ENCODE results near the gene KAT7. TPM values are rescaled to one million over a fixed set of nuclear protein-coding genes. Genes with fewer than 3 reads are reported as not detected.

Gene KAT7
- total and polyA plus RNA-seq, 5 donors from 2014 or later, result 37.0 to 207 (median 49.0) TPM

GRCh38 chr17:49762151-49762941 is 26.1 kb upstream of the KAT7 start:
- Histone ChIP-seq H3K36me3 (ENCODE audit: control insufficient read depth, insufficient read depth, low read length) (peaks cover 23% of the 10 kb centered on the region), H3K4me3 (ENCODE audit: low read depth, low read length) (peak overlapping the region; percentile 99), H3K9me3 (ENCODE audit: control insufficient read depth in 2 of 2, low read length in 2 of 2) (no peaks in the 10 kb centered on the region), H3K27me3 (ENCODE audit: control insufficient read depth, insufficient read depth, low read length) (no peaks in the 10 kb centered on the region), H3K4me1 (ENCODE audit: control insufficient read depth, insufficient read depth, low read length, poor library complexity, severe bottlenecking) (peaks cover 60% of the 10 kb centered on the region), H3K27ac (ENCODE audit: insufficient read depth, low read length, poor library complexity, severe bottlenecking) (peak overlapping the region; percentile 77)
- ATAC-seq (ENCODE audit: low read depth in 2 of 2) (no peak), DNase-seq (peak in 1 of 3 donors; percentile 35)
- Mint-ChIP-seq H3K27me3 (no peaks in the 10 kb centered on the region), H3K9me3 (peaks cover 0 to 2% (median 0%) of the 10 kb centered on the region in 7 donors), H3K4me1 (peaks cover 34 to 61% (median 46%) of the 10 kb centered on the region in 4 donors), H3K27ac (peak overlapping the region; percentile 82 to 87 (median 87)), H3K4me3 (peak overlapping the region; percentile 44 to 97 (median 96)), H3K36me3 (peaks cover 17% of the 10 kb centered on the region)

- H3K27ac ChIP-seq (ENCODE audit: insufficient read depth, low read length, poor library complexity, severe bottlenecking), result peak within 1 kb of the TSS; percentile 77
Measured at GRCh38 chr17:49763735-49764558, 24.5 kb upstream of the KAT7 start, which contains the start of gene FAM117A. Gene FAM117A, minus strand, starts transcription at chr17:49764131. Its CDS starts 44 bp downstream, at chr17:49764087.

GRCh38 chr17:49764559-49765180 is 23.8 kb upstream of the KAT7 start:
- Histone ChIP-seq H3K9me3 (ENCODE audit: control insufficient read depth in 2 of 2, low read length in 2 of 2) (no peaks in the 10 kb centered on the region), H3K27me3 (ENCODE audit: control insufficient read depth, insufficient read depth, low read length) (no peaks in the 10 kb centered on the region), H3K4me1 (ENCODE audit: control insufficient read depth, insufficient read depth, low read length, poor library complexity, severe bottlenecking) (peaks cover 42% of the 10 kb centered on the region), H3K4me3 (ENCODE audit: low read depth, low read length) (peak overlapping the region; percentile 80), H3K36me3 (ENCODE audit: control insufficient read depth, insufficient read depth, low read length) (peaks cover 9% of the 10 kb centered on the region), H3K27ac (ENCODE audit: insufficient read depth, low read length, poor library complexity, severe bottlenecking) (peak overlapping the region; percentile 77)
- no peak for ATAC-seq (ENCODE audit: low read depth in 2 of 2)
- H3K27ac Mint-ChIP-seq, result peak overlapping the region; percentile 2 to 92 (median 82)
- peaks cover 0 to 2% (median 0%) of the 10 kb centered on the region in 7 donors for H3K9me3 Mint-ChIP-seq
- H3K4me1 Mint-ChIP-seq, result peaks cover 23 to 40% (median 30%) of the 10 kb centered on the region in 4 donors
- DNase-seq, result no peak
- peak overlapping the region; percentile 44 to 95 (median 90) for H3K4me3 Mint-ChIP-seq
- H3K27me3 Mint-ChIP-seq, result no peaks in the 10 kb centered on the region
- peaks cover 3% of the 10 kb centered on the region for H3K36me3 Mint-ChIP-seq

More at GRCh38 chr17:49763735-49764558, 24.5 kb upstream of the KAT7 start, which contains the start of gene FAM117A:
- Histone ChIP-seq H3K4me3 (ENCODE audit: low read depth, low read length) (peak within 1 kb of the TSS; percentile 99), H3K9me3 (ENCODE audit: control insufficient read depth in 2 of 2, low read length in 2 of 2) (no peaks in the 10 kb centered on the region), H3K27me3 (ENCODE audit: control insufficient read depth, insufficient read depth, low read length) (no peaks in the 10 kb centered on the region), H3K36me3 (ENCODE audit: control insufficient read depth, insufficient read depth, low read length) (peaks cover 16% of the 10 kb centered on the region), H3K4me1 (ENCODE audit: control insufficient read depth, insufficient read depth, low read length, poor library complexity, severe bottlenecking) (peaks cover 49% of the 10 kb centered on the region)
- H3K4me1 Mint-ChIP-seq, result peaks cover 30 to 47% (median 37%) of the 10 kb centered on the region in 4 donors
- peak; percentile 90 to 92 for ATAC-seq (ENCODE audit: low read depth in 2 of 2)
- peak; percentile 95 to 99 (median 96) for DNase-seq
- no peaks in the 10 kb centered on the region for H3K27me3 Mint-ChIP-seq
- peaks cover 9% of the 10 kb centered on the region for H3K36me3 Mint-ChIP-seq
- H3K4me3 Mint-ChIP-seq, result peak within 1 kb of the TSS; percentile 44 to 97 (median 96)
- peaks cover 0 to 2% (median 0%) of the 10 kb centered on the region in 7 donors for H3K9me3 Mint-ChIP-seq
- peak within 1 kb of the TSS; percentile 82 to 99 (median 92) for H3K27ac Mint-ChIP-seq

DNA sequence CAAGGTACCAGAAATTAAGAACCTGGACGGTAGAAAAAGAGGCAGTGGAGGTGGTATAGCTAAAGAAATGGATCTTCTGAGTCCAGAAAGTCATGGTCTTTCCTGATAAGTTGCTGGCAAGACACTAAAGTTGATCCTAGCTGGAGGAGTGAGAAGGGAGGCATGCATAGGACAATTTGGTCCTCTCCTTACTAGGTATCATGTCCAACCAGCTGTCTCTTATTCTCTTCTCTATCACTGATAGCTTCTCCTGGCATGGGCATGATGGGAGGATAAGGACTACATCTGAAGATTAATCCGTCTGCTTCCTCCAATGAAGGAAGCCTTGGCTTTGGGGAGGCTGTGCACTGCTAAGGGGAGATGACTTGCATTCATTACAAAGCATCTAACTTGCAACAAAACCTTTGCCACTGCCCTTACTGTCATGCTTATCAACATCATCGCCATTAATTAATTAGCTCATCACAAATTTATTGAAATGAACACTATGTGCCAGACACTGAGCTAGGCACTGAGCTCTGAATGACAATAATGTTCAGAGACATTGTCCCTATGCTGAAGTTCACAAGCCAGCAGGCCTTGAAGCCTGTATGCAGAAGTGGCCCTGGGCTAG is 21.5 kb upstream of the KAT7 start:
- Mint-ChIP-seq H3K9me3 (peaks cover 0 to 2% (median 0%) of the 10 kb centered on the region in 7 donors), H3K27me3 (no peaks in the 10 kb centered on the region), H3K27ac (peak overlapping the region in 1 of 3 donors; percentile 74), H3K4me1 (peaks cover 4 to 16% (median 8%) of the 10 kb centered on the region in 4 donors), H3K36me3 (no peaks in the 10 kb centered on the region), H3K4me3 (peak overlapping the region in 1 of 4 donors; percentile 45)
- no peaks in the 10 kb centered on the region for H3K27me3 ChIP-seq (ENCODE audit: control insufficient read depth, insufficient read depth, low read length)
- H3K36me3 ChIP-seq (ENCODE audit: control insufficient read depth, insufficient read depth, low read length), result no peaks in the 10 kb centered on the region
- no peak overlapping the region for H3K27ac ChIP-seq (ENCODE audit: insufficient read depth, low read length, poor library complexity, severe bottlenecking)
- peaks cover 19% of the 10 kb centered on the region for H3K4me1 ChIP-seq (ENCODE audit: control insufficient read depth, insufficient read depth, low read length, poor library complexity, severe bottlenecking)
- no peak for ATAC-seq (ENCODE audit: low read depth in 2 of 2)
- H3K4me3 ChIP-seq (ENCODE audit: low read depth, low read length), result no peak overlapping the region
- DNase-seq, result no peak
- no peaks in the 10 kb centered on the region for H3K9me3 ChIP-seq (ENCODE audit: control insufficient read depth in 2 of 2, low read length in 2 of 2)

DNA sequence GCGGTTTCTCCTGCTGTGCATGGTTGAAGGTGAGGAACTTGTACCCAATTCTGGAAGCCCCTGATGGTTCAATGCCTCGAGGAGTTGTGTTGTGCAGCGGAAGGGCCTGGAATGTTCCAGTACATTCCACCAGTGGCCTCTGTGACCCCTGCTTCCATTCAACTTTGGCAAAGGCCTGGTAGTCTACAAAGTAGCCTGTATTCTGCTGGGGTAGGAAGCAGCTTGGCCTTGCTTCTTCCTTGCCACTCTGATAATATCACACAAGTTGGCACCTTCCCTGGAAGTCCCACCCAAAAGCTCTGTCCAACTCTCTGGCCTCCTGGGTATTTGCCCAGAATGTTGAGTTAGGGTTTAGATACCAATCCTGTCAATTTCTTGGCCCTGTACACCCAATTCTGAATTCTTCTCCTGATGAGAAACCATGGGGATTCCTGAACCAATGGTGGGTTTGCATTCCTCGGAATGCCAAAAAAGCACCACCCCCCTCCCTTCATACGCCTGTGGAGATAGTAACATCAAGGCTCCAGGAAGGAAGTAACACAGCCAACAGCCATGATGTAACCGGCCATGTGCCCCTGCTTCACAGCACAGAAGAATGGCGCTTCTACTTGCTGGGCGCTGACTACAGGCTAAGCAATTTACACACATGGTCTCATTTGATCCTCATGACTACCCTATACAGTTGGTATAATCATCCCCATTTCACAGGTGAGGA is 12.8 kb upstream of the KAT7 start:
- Histone ChIP-seq H3K4me3 (ENCODE audit: low read depth, low read length) (no peak overlapping the region), H3K27me3 (ENCODE audit: control insufficient read depth, insufficient read depth, low read length) (no peaks in the 10 kb centered on the region), H3K36me3 (ENCODE audit: control insufficient read depth, insufficient read depth, low read length) (no peaks in the 10 kb centered on the region), H3K27ac (ENCODE audit: insufficient read depth, low read length, poor library complexity, severe bottlenecking) (no peak overlapping the region), H3K9me3 (ENCODE audit: control insufficient read depth in 2 of 2, low read length in 2 of 2) (no peaks in the 10 kb centered on the region), H3K4me1 (ENCODE audit: control insufficient read depth, insufficient read depth, low read length, poor library complexity, severe bottlenecking) (no peaks in the 10 kb centered on the region)
- Mint-ChIP-seq H3K27me3 (no peaks in the 10 kb centered on the region), H3K4me1 (peaks cover 0 to 8% (median 6%) of the 10 kb centered on the region in 4 donors), H3K27ac (peak overlapping the region in 1 of 3 donors; percentile 48), H3K4me3 (no peak overlapping the region), H3K9me3 (peaks cover 0 to 2% (median 0%) of the 10 kb centered on the region in 7 donors), H3K36me3 (no peaks in the 10 kb centered on the region)
- DNase-seq, result no peak
- ATAC-seq (ENCODE audit: low read depth in 2 of 2), result no peak

DNA sequence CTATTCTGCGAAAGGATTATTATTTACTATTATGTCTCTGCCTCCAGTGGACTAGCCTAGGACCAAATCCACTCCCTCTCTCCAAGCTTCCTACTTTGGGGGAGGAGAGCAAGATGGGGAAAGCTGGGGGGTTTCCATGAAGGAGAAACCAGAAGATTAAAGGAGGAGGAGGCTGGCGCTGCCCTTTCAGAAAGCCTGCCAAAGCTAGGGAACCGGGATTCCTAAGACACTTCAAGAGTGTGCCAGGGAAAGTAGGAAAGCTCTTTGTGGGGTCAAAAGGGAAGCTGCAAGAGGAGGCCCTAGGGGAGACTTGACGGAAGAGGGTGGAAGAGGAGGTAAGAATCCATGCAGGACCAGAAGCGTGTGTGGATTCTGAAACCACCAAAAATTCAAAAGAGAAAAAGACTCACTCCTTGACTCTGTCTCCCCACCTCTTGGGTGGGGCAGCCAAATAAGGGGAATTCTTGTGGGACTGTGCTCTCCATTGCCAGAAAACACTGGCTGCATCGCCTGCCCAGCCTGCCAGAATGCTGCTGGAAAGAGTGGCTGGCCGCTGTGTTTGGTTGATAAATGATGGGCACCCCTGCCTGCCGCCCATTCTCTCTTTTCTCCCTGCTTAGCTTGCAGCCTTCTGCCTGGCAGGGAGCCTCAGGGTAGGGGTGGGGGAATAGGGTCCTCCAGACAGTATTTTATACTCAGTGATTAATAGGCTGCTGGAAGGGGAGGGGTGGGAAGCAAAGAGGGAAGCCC is 11.8 kb upstream of the KAT7 start:
- H3K27me3 ChIP-seq (ENCODE audit: control insufficient read depth, insufficient read depth, low read length), result no peaks in the 10 kb centered on the region
- no peak overlapping the region for H3K27ac ChIP-seq (ENCODE audit: insufficient read depth, low read length, poor library complexity, severe bottlenecking)
- H3K4me3 ChIP-seq (ENCODE audit: low read depth, low read length), result no peak overlapping the region
- Mint-ChIP-seq H3K9me3 (peaks cover 0 to 1% (median 0%) of the 10 kb centered on the region in 7 donors), H3K4me3 (no peak overlapping the region), H3K36me3 (no peaks in the 10 kb centered on the region), H3K27me3 (peaks cover 5% of the 10 kb centered on the region), H3K27ac (no peak overlapping the region), H3K4me1 (peaks cover 0 to 9% (median 6%) of the 10 kb centered on the region in 4 donors)
- H3K4me1 ChIP-seq (ENCODE audit: control insufficient read depth, insufficient read depth, low read length, poor library complexity, severe bottlenecking), result no peaks in the 10 kb centered on the region
- no peaks in the 10 kb centered on the region for H3K9me3 ChIP-seq (ENCODE audit: control insufficient read depth in 2 of 2, low read length in 2 of 2)
- no peaks in the 10 kb centered on the region for H3K36me3 ChIP-seq (ENCODE audit: control insufficient read depth, insufficient read depth, low read length)
- DNase-seq, result no peak
- ATAC-seq (ENCODE audit: low read depth in 2 of 2), result no peak

Measured in CD4-positive, CD25-positive, alpha-beta regulatory T cell (primary cell).